HepG2 (cell line): ENCODE data around the gene ZBTB7C. TPM values are rescaled to one million over a fixed set of nuclear protein-coding genes. Genes with fewer than 3 reads are reported as not detected.

Experiments
- ATF7-NPFF ChIP-seq: sonication (generic); formaldehyde crosslinking; IDR thresholded peaks from 2 replicates; pipeline ENCODE4 v1.8.1; 2023; ENCODE audit warnings: mild to moderate bottlenecking, low read depth, missing genetic modification reagents, moderate library complexity
- FOXA1 ChIP-seq, 2 experiments: fragments of 450-650 bp in 1 of 2; sonication (generic) in 1 of 2; formaldehyde crosslinking in 1 of 2; IDR thresholded peaks; 2 replicates each; pipeline versions ENCODE4 v1.4.0 to v1.6.1; 2016 to 2020; ENCODE audit warnings: missing genetic modification reagents in 1 of 2
- GABPA ChIP-seq, 2 experiments: IDR thresholded peaks; 2 replicates each; pipeline ENCODE4 v1.6.1; 2011 to 2016; ENCODE audit warnings: low read depth in 2 of 2, low read length in 1 of 2, missing biosample characterization in 1 of 2, missing genetic modification characterization in 1 of 2
- GRHL1 ChIP-seq: sonication (generic); formaldehyde crosslinking; conservative IDR thresholded peaks from 2 replicates; pipeline ENCODE4 v1.8.0; 2022; ENCODE audit warnings: missing genetic modification reagents
- HOXA3 ChIP-seq: sonication (generic); formaldehyde crosslinking; IDR thresholded peaks from 2 replicates; pipeline ENCODE4 v1.5.0; 2020; ENCODE audit warnings: missing genetic modification reagents
- IRX3 ChIP-seq: sonication (generic); formaldehyde crosslinking; IDR thresholded peaks from 2 replicates; pipeline ENCODE4 v1.8.1; 2023; ENCODE audit warnings: mild to moderate bottlenecking, low read depth, missing genetic modification reagents, borderline replicate concordance
- KMT2B ChIP-seq: IDR thresholded peaks from 2 replicates; pipeline ENCODE4 v1.6.1; 2016; ENCODE audit warnings: missing genetic modification reagents, missing compliant biosample characterization
- NKX3-1 ChIP-seq: sonication (generic); formaldehyde crosslinking; IDR thresholded peaks from 2 replicates; pipeline ENCODE4 v1.5.0; 2020; ENCODE audit warnings: missing genetic modification reagents
- POGZ ChIP-seq: sonication (generic); formaldehyde crosslinking; IDR thresholded peaks from 2 replicates; pipeline ENCODE4 v1.4.0; 2020; ENCODE audit warnings: mild to moderate bottlenecking, missing genetic modification reagents
- RBFOX2 ChIP-seq: fragments of 200-400 bp; formaldehyde crosslinking; IDR thresholded peaks from 2 replicates; pipeline ENCODE4 v1.6.1; 2017; ENCODE audit warnings: low read depth, mild to moderate bottlenecking, low read length
- SMC3 ChIP-seq: IDR thresholded peaks from 2 replicates; pipeline ENCODE4 v1.6.1; 2011; ENCODE audit warnings: low read length, improper control_type of control experiment
- SOX13 ChIP-seq, 3 experiments: fragments of 450-650 bp in 1 of 3; sonication (generic) in 1 of 3; formaldehyde crosslinking in 1 of 3; IDR thresholded peaks in 2 of 3; conservative IDR thresholded peaks in 1 of 3; 2 replicates each; pipeline versions ENCODE4 v1.5.0 to v1.6.1; 2016 to 2020; ENCODE audit warnings: antibody characterized with exemption in 1 of 3, mild to moderate bottlenecking in 1 of 3, missing compliant biosample characterization in 1 of 3, missing genetic modification reagents in 1 of 3, moderate library complexity in 1 of 3
- SP1 ChIP-seq, 2 experiments: fragments of 450-650 bp in 1 of 2; sonication (generic) in 1 of 2; formaldehyde crosslinking in 1 of 2; IDR thresholded peaks; 2 replicates each; pipeline versions ENCODE4 v1.4.0 to v1.6.1; 2016 to 2020; ENCODE audit warnings: missing genetic modification reagents in 1 of 2
- ZNF652 ChIP-seq: IDR thresholded peaks from 2 replicates; pipeline ENCODE4 v1.6.1; 2016; ENCODE audit warnings: low read depth, borderline replicate concordance
- ZNF672 ChIP-seq: sonication (generic); formaldehyde crosslinking; IDR thresholded peaks from 2 replicates; pipeline ENCODE4 v1.8.1; 2022; ENCODE audit warnings: missing genetic modification reagents
- ZNF784 ChIP-seq: sonication (generic); formaldehyde crosslinking; IDR thresholded peaks from 2 replicates; pipeline ENCODE4 v1.5.1; 2020; ENCODE audit warnings: missing genetic modification reagents, mild to moderate bottlenecking, borderline replicate concordance
- polyA plus RNA-seq, 8 experiments: library from polyadenylated mRNA; depleted of rRNA in 3 of 8; stranded (reverse) in 7 of 8; unstranded in 1 of 8; fragments of >200 nt; fragmentation: Illumina TruSeq in 4 of 8; extraction: Trizol in 4 of 8; gene quantifications; 2 replicates each; pipeline versions ENCODE4 v1.2.1 to v1.2.3, GENCODE V29; 2011 to 2016; ENCODE audit warnings: low read depth in 4 of 8, missing spikeins in 1 of 8, mixed read lengths in 1 of 8; ENCODE audit not compliant: insufficient read depth in 1 of 8
- total RNA-seq, 5 experiments: library from RNA; depleted of rRNA; stranded (reverse); fragments of >200 nt; fragmentation: Illumina TruSeq; extraction: Trizol; gene quantifications; 2 replicates each; pipeline ENCODE4 v1.2.3, GENCODE V29; 2016; ENCODE audit warnings: low read depth in 1 of 5

ZBTB7C gene
- total and polyA plus RNA-seq, 2 of the 13 experiments (the other 11 are each of a cell fraction or from before 2014, with no cell fraction given): 0.01 to 0.04 TPM

- TF ChIP-seq GRHL1 (CRISPR knock-in tag) (no peak), SOX13 (IDR thresholded peaks at IDR 0.05) (no peak), SOX13 (CRISPR knock-in tag; conservative IDR thresholded peaks at IDR 0.05 in 1 of 2, IDR thresholded peaks at IDR 0.05 in 1 of 2) (peak in 1 of 2 experiments; percentile 21; a peak in 1 of 4 replicates), IRX3 (CRISPR knock-in tag) (no peak), ZNF672 (CRISPR knock-in tag) (no peak), NKX3-1 (CRISPR knock-in tag) (no peak), POGZ (CRISPR knock-in tag) (0 out of 2 replicates have a peak, but pooled peaks have one; percentile 38), KMT2B (CRISPR knock-in tag) (no peak), GABPA (IDR thresholded peaks at IDR 0.05; ENCODE audit: low read depth, low read length) (no peak), GABPA (CRISPR knock-in tag; IDR thresholded peaks at IDR 0.05; ENCODE audit: low read depth) (no peak), SMC3 (peak; percentile 82), ZNF652 (CRISPR knock-in tag) (peak; percentile 68; the same call in 1 of the 2 replicates), FOXA1 (IDR thresholded peaks at IDR 0.05) (no peak), FOXA1 (CRISPR knock-in tag; IDR thresholded peaks at IDR 0.05) (peak; percentile 79), ATF7-NPFF (CRISPR knock-in tag) (no peak), RBFOX2 (no peak), SP1 (IDR thresholded peaks at IDR 0.05) (no peak), SP1 (CRISPR knock-in tag; IDR thresholded peaks at IDR 0.05) (no peak), ZNF784 (CRISPR knock-in tag) (no peak), HOXA3 (peak; percentile 21; the same call in 1 of the 2 replicates)
These were observed 36.4 kb upstream of the ZBTB7C start (continued) for GRCh38 chr18:48445540-48445939.
